GM12864 (cell line): Measurements from ENCODE around the gene KIAA1586.
"Not testable (repeated sequence)": the region's sequence is repeated elsewhere in the genome, so short reads cannot be mapped to it uniquely, and the experiment has no call there.

Source experiments
- DNase-seq: peaks from one replicate; pipeline ENCODE4 v3.0.0-alpha.2; 2011; ENCODE audit warnings: low read depth
- H3K4me3 ChIP-seq: 2 replicates; pipeline ENCODE4 v1.5.1; 2011; ENCODE audit warnings: mild to moderate bottlenecking, low read depth, low read length, control low read depth
- CTCF ChIP-seq: IDR thresholded peaks from 2 replicates; pipeline ENCODE4 v1.5.1; 2011; ENCODE audit warnings: low read depth, mild to moderate bottlenecking, moderate library complexity, low read length, control low read depth, inconsistent platforms; ENCODE audit errors: missing control alignments

Gene KIAA1586

GRCh38 chr6:57027301-57027700 lies 19.2 kb upstream of the KIAA1586 start:
- no peak overlapping the region for H3K4me3 ChIP-seq
- no peak for TF ChIP-seq CTCF
- no peak for DNase-seq

- no peak overlapping the region for H3K4me3 ChIP-seq
- TF ChIP-seq CTCF, result no peak
- DNase-seq, result no peak
These were observed 17.3 kb upstream of the KIAA1586 start for GRCh38 chr6:57029213-57029612.

DNA sequence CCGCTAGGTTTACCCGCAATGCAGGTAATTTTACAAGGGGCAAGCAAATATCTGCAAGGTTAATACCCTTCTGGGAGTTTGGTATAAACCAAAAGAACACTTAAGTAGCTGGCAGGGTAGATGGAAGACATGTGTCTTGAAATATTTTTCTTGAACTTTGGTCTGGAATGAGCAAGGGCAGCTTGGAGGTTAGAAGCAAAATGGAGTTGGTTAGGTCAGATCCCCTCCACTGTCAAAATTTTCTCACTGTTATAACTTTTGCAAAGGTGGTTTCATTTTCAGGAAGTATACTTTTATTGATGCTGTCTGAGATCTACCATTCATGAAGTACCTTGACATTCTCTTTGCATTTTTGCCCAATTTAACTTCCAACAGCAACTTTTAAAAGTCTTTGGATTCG lies 13.3 kb upstream of the KIAA1586 start:
- no peak overlapping the region for H3K4me3 ChIP-seq
- DNase-seq, result no peak
- no peak for TF ChIP-seq CTCF

GRCh38 chr6:57035549-57035948 lies 10.9 kb upstream of the KIAA1586 start:
- no peak overlapping the region for H3K4me3 ChIP-seq
- no peak for DNase-seq
- no peak for TF ChIP-seq CTCF

GRCh38 chr6:57038906-57039305 lies 7.6 kb upstream of the KIAA1586 start:
- no peak for TF ChIP-seq CTCF
- no peak overlapping the region for H3K4me3 ChIP-seq
- DNase-seq, result no peak

- no peak overlapping the region for H3K4me3 ChIP-seq
- no peak for DNase-seq
- TF ChIP-seq CTCF, result peak; percentile 22
These were observed 6.5 kb upstream of the KIAA1586 start for GRCh38 chr6:57040011-57040410.

GRCh38 chr6:57044061-57044460 lies 2.4 kb upstream of the KIAA1586 start:
- H3K4me3 ChIP-seq, DNase-seq: not testable (repeated sequence)

DNA sequence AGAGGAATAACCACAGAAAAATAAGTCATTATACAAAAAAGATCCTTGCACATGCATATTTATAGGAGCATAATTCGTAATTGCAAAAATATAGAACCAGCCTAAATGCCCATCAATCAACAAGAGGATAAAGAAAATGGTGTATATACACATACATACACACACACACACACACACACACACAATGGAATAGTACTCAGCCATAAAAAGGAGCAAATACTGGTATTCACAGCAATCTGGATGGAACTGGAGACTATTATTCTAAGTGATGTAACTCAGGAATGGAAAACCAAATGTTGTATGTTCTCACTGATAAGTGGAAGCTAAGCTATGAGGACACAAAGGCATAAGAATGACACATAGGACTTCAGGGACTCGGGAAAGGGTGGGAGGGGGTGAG lies 1.9 kb upstream of the KIAA1586 start:
- no peak for TF ChIP-seq CTCF
- H3K4me3 ChIP-seq, result no peak overlapping the region
- DNase-seq, result no peak

DNA sequence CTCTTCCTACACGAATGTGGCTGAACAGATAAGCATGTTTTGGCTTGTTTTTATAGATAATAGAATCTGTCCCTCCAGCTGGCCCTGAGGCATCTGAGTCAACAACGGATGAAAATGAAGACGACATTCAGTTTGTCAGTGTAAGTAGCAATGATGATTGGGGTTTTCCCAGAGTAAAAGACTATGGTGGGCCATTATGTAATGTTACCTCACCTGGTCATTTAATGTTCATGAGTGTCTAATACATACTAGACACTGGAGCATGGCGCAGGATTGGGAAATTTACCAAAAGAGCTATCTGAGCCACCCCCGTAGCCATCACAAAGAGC lies 728 bp downstream of the KIAA1586 start:
- not testable (repeated sequence) for H3K4me3 ChIP-seq, DNase-seq

DNA sequence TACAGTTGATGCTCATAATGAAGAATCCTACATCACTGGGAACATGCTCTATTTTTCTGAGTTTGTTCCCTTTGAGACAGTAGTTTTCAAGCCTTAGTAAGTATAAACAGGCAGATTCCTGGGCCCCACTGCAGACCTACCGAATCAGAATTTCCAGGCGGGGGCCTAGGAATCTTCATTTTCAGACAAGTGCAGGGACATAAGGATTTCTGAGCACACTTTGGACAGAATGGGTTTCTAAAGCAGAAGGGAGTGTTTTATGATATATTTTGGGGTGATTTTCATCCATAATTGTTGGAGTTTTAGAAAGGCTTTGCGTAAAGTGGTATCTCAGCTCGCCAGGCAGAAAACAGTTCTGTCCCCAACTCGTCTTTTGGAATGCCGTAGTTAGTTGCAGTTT lies 1.4 kb downstream of the KIAA1586 start:
- peak overlapping the region; percentile 39; the same call in 1 of the 2 replicates for H3K4me3 ChIP-seq

More for the DNA sequence above, 1.4 kb downstream of the KIAA1586 start:
- DNase-seq, result not testable (repeated sequence)
